Neural progenitor cell (in vitro differentiated cells): ENCODE measurements around the gene RNFT2. TPM values are rescaled to one million over a fixed set of nuclear protein-coding genes. Genes with fewer than 3 reads are reported as not detected.

Experiments
- DNase-seq: peaks from one replicate; pipeline ENCODE4 v3.0.0-alpha.2; 2016; ENCODE audit warnings: low spot score
- H2AFZ ChIP-seq: fragments of 200-600 bp; sonication (generic); replicated peaks from 2 replicates; pipeline ENCODE4 v1.6.1; 2016; ENCODE audit warnings: antibody characterized with exemption
- H3F3A ChIP-seq: fragments of 200-600 bp; sonication (generic); 2 replicates; pipeline ENCODE4 v1.6.1; 2016; ENCODE audit warnings: antibody characterized with exemption, low read depth
- H3K27ac ChIP-seq: fragments of 200-600 bp; sonication (generic); 2 replicates; pipeline ENCODE4 v1.5.1; 2016; ENCODE audit warnings: mild to moderate bottlenecking
- H3K27me3 ChIP-seq: fragments of 200-600 bp; sonication (generic); 2 replicates; pipeline ENCODE4 v1.6.1; 2016; ENCODE audit warnings: mild to moderate bottlenecking, moderate library complexity
- H3K36me3 ChIP-seq: fragments of 200-600 bp; sonication (generic); 2 replicates; pipeline ENCODE4 v1.5.1; 2016
- H3K4me1 ChIP-seq: fragments of 200-600 bp; sonication (generic); 2 replicates; pipeline ENCODE4 v1.6.1; 2016; ENCODE audit warnings: mixed run types
- H3K4me2 ChIP-seq: fragments of 200-600 bp; sonication (generic); 2 replicates; pipeline ENCODE4 v1.6.1; 2016
- H3K4me3 ChIP-seq: fragments of 200-600 bp; sonication (generic); 2 replicates; pipeline ENCODE4 v1.5.1; 2016
- H3K79me2 ChIP-seq: fragments of 200-600 bp; sonication (generic); 2 replicates; pipeline ENCODE4 v1.6.1; 2016; ENCODE audit warnings: low read depth
- H3K9ac ChIP-seq: fragments of 200-600 bp; sonication (generic); 2 replicates; pipeline ENCODE4 v1.6.1; 2016
- H3K9me3 ChIP-seq: fragments of 200-600 bp; sonication (generic); 2 replicates; pipeline ENCODE4 v1.5.1; 2016; ENCODE audit warnings: low read depth
- H4K20me1 ChIP-seq: fragments of 200-600 bp; sonication (generic); 2 replicates; pipeline ENCODE4 v1.6.1; 2016; ENCODE audit warnings: low read depth
- H3K27ac Mint-ChIP-seq: 3 replicates; pipeline ENCODE4 v1.8.0; 2021; ENCODE audit warnings: mixed read lengths
- H3K27me3 Mint-ChIP-seq: 2 replicates; pipeline ENCODE4 v1.8.0; 2022; ENCODE audit warnings: low read depth, mild to moderate bottlenecking, inconsistent platforms, moderate library complexity, mixed read lengths; ENCODE audit not compliant: insufficient read depth
- H3K36me3 Mint-ChIP-seq: 3 replicates; pipeline ENCODE4 v1.8.0; 2021; ENCODE audit warnings: mixed read lengths
- H3K4me1 Mint-ChIP-seq: 3 replicates; pipeline ENCODE4 v1.8.0; 2021; ENCODE audit warnings: mixed read lengths
- H3K4me3 Mint-ChIP-seq: 3 replicates; pipeline ENCODE4 v1.8.0; 2021; ENCODE audit warnings: mild to moderate bottlenecking, moderate library complexity, mixed read lengths
- H3K9me3 Mint-ChIP-seq: 3 replicates; pipeline ENCODE4 v1.8.0; 2020; ENCODE audit warnings: mixed read lengths
- CTCF ChIP-seq: fragments of 200-600 bp; sonication (generic); IDR thresholded peaks from 2 replicates; pipeline ENCODE4 v1.5.1; 2017; ENCODE audit warnings: antibody characterized with exemption, mild to moderate bottlenecking
- EZH2 ChIP-seq: fragments of 200-600 bp; sonication (generic); IDR thresholded peaks from 2 replicates; pipeline ENCODE4 v1.6.1; 2017; ENCODE audit warnings: antibody characterized with exemption, mild to moderate bottlenecking, moderate library complexity
- EZH2phosphoT487 ChIP-seq: fragments of 200-600 bp; sonication (generic); IDR thresholded peaks from 2 replicates; pipeline ENCODE4 v1.6.1; 2017; ENCODE audit warnings: antibody characterized with exemption
- total RNA-seq: library from RNA; depleted of rRNA; stranded (reverse); fragments of >200 nt; gene quantifications from 2 replicates; pipeline ENCODE4 v1.2.3, GENCODE V29; 2015; ENCODE audit warnings: low replicate concordance

The RNFT2 gene
- total RNA-seq, 1 donor from 2014 or later = 26.9 TPM

GRCh38 chr12:116870306-116870705 lies 132.2 kb downstream of the RNFT2 start:
- Histone ChIP-seq H3K79me2 (no peaks in the 10 kb centered on the region), H3K27ac (no peak overlapping the region), H4K20me1 (no peaks in the 10 kb centered on the region), H3K36me3 (no peaks in the 10 kb centered on the region), H3K9me3 (no peaks in the 10 kb centered on the region), H3K27me3 (no peaks in the 10 kb centered on the region), H2AFZ (no peak overlapping the region), H3F3A (no peaks in the 10 kb centered on the region), H3K4me1 (no peaks in the 10 kb centered on the region), H3K4me3 (no peak overlapping the region), H3K4me2 (no peak overlapping the region), H3K9ac (no peak overlapping the region)
- no peak for DNase-seq
- H3K27ac Mint-ChIP-seq = peak overlapping the region; percentile 38
- H3K9me3 Mint-ChIP-seq = peaks cover 5% of the 10 kb centered on the region
- no peak for TF ChIP-seq EZH2
- no peak for TF ChIP-seq EZH2phosphoT487
- no peak for TF ChIP-seq CTCF
- H3K36me3 Mint-ChIP-seq = no peaks in the 10 kb centered on the region
- no peaks in the 10 kb centered on the region for H3K4me1 Mint-ChIP-seq
- H3K27me3 Mint-ChIP-seq = peaks cover 17% of the 10 kb centered on the region
- H3K4me3 Mint-ChIP-seq = no peak overlapping the region

GRCh38 chr12:116874324-116874995 lies 136.3 kb downstream of the RNFT2 start:
- TF ChIP-seq EZH2 (no peak), EZH2phosphoT487 (no peak), CTCF (no peak)
- no peaks in the 10 kb centered on the region for H3K9me3 ChIP-seq

GRCh38 chr12:116876151-116876869 lies 138.2 kb downstream of the RNFT2 start:
- Mint-ChIP-seq H3K4me3 (peak overlapping the region; percentile 75), H3K27me3 (peaks cover 47% of the 10 kb centered on the region), H3K36me3 (no peaks in the 10 kb centered on the region), H3K4me1 (peaks cover 35% of the 10 kb centered on the region), H3K9me3 (peaks cover 5% of the 10 kb centered on the region), H3K27ac (peak overlapping the region; percentile 29)
- H3K9me3 ChIP-seq = no peaks in the 10 kb centered on the region
- H3K27ac ChIP-seq = no peak overlapping the region
- TF ChIP-seq CTCF (no peak), EZH2phosphoT487 (peak; percentile 14)
- H4K20me1 ChIP-seq = peaks cover 22% of the 10 kb centered on the region
- peaks cover 39% of the 10 kb centered on the region for H3F3A ChIP-seq
- H3K4me2 ChIP-seq = peak overlapping the region; percentile 67
- DNase-seq = peak; percentile 82
- no peaks in the 10 kb centered on the region for H3K79me2 ChIP-seq
- peaks cover 30% of the 10 kb centered on the region for H3K4me1 ChIP-seq
- peaks cover 49% of the 10 kb centered on the region for H3K27me3 ChIP-seq
- H3K36me3 ChIP-seq = no peaks in the 10 kb centered on the region
- peak overlapping the region; percentile 1 for H2AFZ ChIP-seq
- H3K9ac ChIP-seq = no peak overlapping the region
- H3K4me3 ChIP-seq = peak overlapping the region; percentile 29

More at GRCh38 chr12:116874324-116874995, 136.3 kb downstream of the RNFT2 start:
- Histone ChIP-seq H3K27me3 (peaks cover 30% of the 10 kb centered on the region), H3F3A (peaks cover 26% of the 10 kb centered on the region), H3K27ac (no peak overlapping the region), H2AFZ (no peak overlapping the region), H3K4me1 (peaks cover 20% of the 10 kb centered on the region), H4K20me1 (peaks cover 10% of the 10 kb centered on the region), H3K36me3 (no peaks in the 10 kb centered on the region), H3K4me3 (no peak overlapping the region), H3K9ac (no peak overlapping the region), H3K4me2 (no peak overlapping the region), H3K79me2 (no peaks in the 10 kb centered on the region)
- DNase-seq = no peak
- Mint-ChIP-seq H3K9me3 (peaks cover 5% of the 10 kb centered on the region), H3K4me3 (no peak overlapping the region), H3K27ac (no peak overlapping the region), H3K4me1 (peaks cover 25% of the 10 kb centered on the region), H3K27me3 (peaks cover 41% of the 10 kb centered on the region), H3K36me3 (no peaks in the 10 kb centered on the region)
